Kasumi-1 (cell line): ENCODE data around the gene COG3.

Experiments used
- DNase-seq, 2 experiments: peaks; one replicate each; lab custom pipeline; 2025; lab: John Stamatoyannopoulos, UW

The COG3 gene

DNA sequence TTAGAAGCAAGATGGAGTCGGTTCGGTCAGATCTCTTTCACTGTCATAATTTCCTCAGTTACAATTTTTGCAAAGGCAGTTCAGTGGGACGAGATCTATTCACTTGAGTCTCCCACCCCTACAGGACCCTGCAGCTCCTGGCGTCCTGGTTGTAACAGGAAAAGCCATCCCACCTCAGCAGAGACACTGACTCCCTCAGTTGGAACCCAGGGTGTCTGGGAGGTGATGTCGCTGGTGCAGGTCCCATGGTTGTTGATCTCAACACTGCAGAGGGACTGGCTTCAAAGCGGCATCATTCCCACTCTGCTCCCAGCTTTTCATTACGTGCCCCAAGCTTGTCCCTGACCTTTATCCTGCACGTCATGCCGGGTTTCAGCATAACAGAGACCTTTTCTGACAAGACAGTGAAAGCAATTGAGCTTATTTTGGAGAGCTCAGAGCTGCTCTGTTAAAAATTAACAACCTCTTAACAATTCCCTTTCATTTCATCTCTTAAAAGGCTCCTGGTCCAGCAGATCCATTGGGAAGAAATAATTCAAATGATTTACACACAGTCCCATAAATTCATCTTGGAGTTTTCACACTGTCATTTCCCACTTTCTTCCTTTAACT, 17.6 kb upstream of the COG3 start:
- no peak for DNase-seq

DNA sequence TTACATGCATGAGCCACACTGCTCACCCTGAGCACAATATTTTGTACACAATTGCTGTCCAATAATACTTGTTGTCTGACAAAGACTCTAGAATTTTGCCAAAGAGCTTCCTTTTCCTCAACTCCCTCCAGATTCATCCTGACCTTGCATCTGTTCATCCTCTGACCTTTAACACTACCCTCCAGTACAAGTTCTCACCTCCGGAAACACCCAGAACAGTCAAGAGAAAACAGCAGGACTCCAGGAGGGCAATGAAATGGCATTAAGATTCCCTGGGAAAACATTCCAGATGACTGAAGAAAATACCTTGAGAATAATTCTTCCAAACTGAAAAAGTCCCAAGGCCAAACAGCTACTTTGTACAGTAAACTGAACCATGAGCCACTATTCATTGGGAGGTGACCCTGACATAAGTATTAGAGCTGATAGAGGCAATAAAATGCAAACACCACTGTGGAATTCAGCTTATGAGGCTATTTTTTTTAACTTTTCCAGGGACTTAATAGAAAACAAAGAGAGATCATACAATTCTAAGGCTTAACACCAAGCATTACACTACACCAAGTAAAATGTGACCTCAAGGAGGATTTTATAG, 15.7 kb upstream of the COG3 start:
- no peak for DNase-seq

DNA sequence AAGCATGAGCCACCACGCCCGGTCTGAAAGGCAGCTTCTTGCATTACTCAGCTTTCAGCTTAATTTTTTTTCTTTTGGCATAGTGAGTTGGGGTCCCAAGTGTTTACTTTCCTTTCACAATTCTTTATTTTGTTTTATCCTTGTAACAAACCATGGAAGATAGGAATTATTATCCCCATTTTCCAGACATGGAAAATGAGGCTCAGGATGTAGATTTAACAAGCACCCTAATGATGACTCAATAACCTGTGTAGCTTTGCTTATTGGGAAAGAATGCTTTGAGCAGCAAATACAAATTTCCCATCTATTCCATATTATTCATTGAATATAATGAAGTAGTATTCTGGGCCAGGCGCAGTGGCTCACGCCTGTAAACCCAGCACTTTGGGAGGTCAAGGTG, 13.5 kb upstream of the COG3 start:
- no peak for DNase-seq

DNA sequence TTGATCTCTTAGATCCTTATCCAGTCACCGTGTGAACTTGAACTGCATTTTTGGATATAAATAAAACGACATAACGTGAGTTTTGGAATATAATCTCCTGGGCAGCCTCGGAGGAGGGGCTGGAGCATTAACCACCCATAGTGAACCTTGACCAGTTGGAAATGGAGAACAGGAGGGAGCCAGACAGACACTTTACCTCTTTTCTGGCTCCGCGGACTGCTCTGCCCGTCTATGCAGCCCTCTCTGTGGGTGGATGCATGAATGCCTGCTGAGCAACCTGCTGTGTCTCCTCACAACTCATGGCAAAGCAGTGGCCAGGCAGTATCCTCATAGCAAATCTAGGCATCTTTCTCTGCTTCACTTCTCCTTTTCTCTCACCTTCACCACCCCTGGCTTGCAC, 10.5 kb upstream of the COG3 start:
- no peak for DNase-seq

DNA sequence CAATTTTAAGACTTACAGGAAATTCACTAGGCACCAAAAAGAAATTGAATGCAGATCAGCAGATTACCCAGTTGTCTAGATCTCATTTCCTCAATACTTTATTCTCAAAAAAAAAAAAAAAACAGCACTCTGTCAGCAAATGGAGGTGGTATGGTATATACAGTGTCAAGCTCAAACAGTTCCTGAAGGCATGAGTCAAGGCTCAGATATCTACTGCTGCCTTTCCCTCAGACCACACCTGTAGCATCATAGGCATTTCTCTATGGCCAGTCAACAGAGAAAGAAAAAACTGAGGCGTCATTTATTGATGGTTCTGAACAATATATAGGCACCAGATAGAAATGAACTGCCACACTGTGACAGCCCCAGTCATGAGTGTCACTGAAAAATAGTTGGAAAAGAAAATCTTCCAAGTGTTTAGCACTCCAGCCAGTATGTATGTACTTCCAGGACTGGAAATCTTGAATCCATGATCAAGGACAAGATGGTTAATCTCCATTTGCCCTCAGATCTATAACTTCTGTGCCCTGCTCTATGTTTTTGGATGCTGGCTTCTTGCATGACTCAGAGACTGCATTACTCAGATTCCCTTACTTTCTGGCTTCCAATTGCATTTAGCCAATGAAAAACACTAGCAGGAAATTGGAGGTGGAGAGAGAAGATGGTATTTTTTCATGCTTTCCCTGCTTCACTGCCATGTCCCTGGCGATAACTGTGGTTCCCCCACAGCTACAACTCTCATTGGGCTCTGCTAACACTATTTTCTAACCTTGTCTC, 8.4 kb upstream of the COG3 start:
- no peak for DNase-seq

DNA sequence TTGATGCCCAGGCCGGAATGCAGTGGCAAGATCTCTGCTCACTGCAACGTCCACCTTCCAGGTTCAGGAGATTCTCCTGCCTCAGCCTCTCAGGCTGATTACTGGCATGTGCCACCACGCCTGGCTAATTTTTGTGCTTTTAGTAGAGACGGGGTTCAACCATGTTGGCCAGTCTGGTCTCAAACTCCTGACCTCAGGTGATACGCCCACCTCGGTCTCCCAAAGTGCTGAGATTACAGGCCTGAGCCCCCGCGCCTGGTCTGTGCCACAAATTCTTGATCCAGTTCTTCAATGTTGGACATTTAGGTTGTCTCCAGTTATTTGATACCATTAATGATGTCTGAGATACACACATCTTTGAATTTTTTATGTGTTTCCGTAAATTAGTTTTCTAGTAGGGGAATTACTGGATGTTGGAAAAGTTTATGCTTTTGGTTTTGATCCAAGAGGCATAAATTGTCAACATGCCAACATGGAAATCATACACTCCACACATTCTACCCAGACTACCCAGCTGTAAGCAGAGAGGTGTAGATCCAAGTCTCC, 525 bp upstream of the COG3 start:
- no peak for DNase-seq

DNA sequence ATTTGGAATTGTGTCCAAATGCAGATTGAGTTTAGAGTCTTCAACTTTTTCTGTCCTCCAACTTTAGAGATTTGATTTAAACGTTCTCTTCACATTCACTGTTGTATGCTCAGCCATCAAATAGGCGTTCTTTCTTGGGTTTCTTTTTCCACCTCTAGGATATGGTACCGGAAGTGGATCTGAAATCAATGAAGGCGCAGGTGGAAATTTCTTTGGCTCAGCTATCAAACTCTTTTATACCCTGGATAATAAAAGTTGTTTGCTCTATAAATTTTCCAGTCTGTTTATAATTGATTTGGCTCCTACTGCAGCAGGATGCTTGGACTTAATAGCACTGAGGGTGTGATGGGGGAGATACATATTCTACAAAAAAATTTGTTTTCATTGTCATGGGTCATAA, 1.6 kb downstream of the COG3 start:
- no peak for DNase-seq

DNA sequence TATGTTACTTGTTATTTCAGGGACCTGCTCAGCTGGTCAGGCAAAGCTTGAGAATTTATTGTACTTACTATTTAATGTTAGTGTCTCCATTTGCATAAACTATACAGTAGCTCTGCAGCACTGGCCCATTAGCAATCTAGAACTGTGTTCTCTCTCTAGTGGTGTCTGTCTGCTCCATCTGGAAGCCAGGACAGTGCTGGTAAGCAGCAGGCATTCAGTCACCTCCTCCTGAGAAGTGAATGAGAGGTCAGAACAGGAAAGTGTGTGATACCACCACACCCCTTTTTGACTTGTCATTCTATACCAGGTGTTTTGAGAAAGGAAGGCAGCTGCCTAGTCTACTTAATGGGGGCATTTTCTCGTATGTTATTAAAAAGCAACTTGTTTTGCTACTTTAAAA, 3.9 kb downstream of the COG3 start:
- no peak for DNase-seq

DNA sequence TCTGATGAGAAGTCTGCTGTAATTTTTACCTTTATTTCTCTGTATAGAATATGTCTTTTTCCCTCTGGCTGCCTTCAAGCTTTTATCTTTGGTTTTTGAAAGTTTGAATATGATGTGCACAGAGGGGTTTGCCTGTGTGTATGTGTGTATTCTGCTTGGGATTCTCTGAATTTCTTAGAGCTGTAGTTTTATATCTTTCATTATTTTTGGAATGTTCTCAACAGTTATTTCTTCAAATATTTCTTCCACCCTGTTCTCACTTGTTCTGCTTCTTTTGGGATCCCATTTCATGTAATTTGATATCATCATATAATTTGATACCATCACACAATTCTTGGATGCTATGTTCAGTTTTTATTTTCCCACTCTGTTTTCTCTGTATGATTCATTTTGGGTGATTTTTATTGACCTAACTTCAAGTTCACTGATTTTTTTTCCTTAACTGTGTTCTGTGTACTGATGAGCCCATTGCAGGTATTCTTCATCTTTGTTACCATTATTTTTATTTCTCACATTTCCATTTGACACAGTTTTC, 7.5 kb downstream of the COG3 start:
- DNase-seq, result no peak

DNA sequence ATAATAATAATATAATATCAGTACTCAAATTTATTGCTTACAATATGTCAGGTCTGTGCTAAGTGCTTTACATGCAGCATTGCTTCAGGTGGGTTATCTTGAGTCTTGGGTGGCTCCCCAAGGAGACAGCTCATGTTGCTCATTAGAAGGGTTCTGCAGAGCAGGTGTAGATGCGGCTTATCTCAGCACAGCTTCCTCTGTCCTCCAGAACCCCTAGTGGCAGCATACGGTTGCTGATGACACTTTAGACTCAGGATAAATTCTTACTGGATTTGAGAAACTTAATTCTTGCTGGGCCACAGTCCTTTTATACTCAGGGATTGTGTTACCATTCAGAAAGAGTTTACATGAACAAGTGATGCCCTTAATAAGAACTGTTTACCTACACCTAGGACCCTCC, 8.9 kb downstream of the COG3 start:
- peak; percentile 42 to 65 for DNase-seq

DNA sequence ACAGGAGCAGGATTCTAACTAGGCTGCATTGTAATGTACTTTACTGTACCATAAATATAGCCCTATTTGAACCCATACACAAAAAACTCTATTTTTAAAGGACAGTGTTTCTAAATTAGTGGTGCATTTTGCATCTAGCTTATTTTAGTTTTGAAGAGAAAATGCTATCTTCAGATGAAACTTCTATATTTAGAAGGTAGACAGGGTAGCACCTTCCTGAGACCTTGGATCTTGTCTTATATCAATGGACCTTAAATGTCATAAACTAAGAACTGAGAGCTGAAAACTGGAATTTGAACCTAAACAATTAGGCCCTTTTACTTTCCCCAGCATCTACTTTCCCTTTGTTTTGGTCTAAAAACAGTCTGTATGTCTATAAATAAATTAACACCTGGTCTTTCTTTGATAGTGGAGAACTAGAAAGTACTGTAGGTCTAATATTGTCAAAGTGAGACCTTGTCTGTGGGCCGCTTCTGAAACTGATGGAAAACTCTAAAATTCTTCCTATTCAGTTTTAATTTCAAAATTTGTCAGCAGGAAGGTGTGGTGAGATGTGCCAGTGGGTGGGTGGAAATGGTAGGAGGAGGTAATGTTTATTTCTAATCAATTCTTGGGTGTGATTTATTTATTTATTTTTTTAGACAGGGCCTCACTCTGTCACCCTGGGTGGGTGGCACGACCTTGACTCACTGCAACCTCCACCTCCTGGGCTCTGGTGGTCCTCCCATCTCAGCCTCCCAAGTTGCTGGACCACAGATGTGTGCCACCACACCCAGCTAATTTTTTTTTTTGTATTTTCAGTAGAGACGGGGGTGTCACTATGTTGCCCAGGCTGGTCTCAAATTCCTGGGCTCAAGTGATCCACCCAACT, 10.1 kb downstream of the COG3 start:
- DNase-seq, result no peak

DNA sequence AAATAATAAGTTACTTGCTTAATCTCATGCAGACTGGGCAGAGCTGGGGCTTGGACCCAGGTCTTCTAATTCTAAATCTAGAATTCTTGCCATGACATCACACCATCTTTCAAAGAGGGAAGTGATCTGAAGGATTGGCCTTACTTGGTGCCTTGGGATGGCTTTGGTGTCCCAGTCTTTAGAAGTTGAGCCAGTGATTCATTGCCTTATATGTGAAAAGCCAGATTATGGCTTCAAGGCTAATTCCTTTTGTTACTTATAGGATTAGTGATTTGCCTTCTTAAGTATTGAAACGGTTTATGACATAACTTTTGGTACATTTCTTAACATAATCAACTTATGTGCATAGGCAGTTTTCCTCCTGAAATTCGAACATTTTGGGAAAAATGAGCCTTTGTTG, 14.9 kb downstream of the COG3 start:
- no peak for DNase-seq

DNA sequence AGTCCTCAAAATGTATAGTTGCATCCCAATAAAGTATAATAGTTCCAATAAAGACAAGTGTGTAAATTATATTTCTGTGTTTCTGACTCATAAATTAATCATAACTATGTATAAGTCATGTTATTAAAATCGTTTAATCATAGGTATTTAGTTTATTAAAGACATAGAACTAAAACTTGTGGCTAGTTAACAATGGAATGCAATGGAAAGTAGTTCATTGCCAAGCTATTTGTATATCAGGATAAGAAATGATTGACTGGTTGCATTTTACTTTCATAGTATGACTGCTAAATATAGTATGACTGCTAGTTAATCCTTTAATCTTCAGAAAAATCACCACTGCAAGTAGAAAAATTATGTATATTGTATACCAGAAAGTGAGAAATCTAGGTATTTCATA, 16.9 kb downstream of the COG3 start:
- no peak for DNase-seq

DNA sequence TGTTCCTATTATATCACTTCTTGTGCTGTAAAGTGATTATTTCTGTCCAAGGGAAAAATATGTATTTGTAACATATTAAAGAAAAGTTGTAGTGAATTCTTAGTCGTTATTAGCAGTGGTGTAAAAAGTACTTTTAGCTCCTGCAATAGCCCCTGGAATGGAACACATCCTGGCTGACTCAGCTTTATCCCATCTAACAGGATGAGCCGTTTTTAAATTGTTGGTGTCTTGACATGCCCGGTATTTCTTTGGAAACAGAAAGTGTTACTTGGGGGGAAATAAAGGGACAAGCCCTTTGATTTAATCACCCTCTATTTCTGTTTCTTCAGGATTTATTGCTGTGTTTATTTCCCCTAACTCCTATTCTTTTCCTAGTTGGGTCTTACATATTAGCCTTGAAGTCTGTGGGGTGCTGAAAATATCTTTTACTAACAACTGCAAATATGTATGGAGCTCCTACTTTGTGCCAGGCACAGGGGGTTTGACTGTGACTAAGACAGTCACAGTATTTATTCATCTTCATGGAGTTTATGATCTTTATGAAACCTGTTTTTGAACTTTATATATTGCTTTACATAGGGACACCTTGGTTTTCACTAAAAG, 17.9 kb downstream of the COG3 start:
- no peak for DNase-seq

DNA sequence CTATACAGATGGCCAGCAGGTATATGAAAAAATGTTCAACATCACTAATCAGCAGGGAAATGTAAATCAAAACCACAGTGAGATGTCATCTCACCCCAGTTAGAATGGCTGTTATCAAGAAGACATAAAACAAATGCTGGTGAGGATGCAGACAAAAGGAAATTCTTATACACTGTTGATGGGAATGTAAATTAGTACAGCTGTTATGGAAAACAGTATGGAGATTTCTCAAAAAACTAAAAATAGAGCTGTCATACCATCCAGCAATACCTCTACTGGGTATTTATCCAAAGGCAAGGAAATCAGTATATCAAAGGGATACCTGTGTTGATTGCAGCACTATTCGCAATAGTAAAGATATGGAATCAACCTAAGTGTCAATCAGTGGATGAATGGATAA, 22.9 kb downstream of the COG3 start:
- DNase-seq, result no peak

DNA sequence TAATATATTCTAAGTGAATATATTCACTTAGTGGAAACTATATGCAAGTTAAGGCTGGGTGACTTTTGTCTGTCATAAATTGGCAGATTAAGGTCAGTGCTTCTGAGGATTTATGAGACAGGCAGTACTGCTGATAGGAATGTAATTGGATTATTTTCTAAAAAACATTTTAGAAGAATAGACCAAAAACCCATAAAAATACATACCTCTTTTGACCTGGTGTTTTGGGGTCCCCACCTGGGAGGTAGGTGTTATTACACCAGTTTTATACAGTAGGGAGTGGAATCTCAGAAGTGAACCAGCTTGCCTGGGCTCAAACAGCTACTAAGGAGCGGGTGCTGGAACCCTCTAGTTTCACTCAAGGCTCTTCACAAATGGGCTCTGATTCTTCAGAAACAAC, 25.3 kb downstream of the COG3 start:
- DNase-seq, result peak in 1 of 2 experiments; percentile 29

DNA sequence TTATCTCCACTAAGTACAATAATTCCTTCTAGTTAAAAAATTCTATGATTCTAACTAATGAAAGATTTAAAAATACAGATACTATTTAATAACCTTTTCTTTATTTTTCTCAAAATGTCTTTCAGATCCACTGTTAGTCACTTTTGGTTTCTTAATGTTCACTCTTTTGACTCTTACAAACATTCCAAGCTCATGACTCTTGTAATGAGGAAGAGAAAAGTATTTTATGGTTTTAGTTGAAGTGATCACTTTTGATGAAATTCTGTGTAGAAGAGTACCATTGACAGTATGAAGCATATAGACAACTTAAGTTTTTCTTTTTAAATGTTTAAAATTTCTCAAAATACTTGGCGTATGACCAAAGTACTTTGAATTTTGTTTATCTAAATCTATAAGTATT, 27.8 kb downstream of the COG3 start:
- DNase-seq, result no peak

DNA sequence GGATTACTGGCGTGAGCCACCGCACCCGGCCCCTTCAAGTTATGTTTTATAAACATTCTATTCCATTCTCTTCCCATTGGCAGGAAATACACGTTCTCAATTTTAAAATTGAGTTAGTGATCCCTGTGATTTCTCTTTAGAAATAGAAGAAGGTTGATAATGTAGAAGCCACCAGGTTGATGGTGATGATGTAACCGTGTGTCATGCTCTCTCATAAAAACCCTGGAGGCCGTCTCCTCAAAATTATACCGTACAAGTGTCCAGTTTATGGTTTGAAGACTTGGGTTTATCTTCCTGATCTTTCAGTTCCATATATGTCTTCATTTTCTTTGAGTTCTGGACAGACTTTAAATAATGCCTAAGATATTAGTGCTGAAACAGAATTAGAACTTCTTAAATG, 32.2 kb downstream of the COG3 start:
- no peak for DNase-seq

DNA sequence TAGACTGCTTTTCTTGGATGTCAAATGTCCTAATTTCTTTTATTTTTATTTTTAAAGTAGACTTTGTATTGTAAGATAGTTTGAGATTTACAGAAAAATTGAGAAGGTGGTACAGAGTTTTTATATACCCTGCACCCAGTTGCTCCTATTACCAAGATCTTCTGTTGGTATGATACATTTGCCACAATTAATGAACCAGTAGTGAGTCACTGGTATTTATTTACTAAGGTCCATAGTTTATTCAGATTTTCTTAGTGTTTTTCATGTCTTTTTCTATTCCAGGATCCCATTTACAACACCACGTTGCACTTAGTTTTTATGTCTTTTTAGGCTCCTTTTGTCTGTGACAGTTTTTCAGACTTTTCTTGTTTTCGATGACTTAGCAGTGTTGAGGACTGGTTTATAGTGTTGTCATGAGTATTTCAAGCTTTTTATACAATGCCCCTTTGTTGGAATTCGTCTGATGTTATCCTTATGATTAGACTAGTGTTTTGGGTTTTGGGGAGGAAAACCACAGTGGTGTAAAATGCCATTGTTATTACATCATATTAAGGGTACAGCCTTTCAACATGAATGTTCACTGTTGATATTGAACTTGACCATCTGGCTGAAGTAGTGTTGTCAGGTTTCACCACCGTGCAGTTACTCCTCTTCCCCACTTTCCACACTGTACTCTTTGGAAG, 35.9 kb downstream of the COG3 start:
- no peak for DNase-seq

DNA sequence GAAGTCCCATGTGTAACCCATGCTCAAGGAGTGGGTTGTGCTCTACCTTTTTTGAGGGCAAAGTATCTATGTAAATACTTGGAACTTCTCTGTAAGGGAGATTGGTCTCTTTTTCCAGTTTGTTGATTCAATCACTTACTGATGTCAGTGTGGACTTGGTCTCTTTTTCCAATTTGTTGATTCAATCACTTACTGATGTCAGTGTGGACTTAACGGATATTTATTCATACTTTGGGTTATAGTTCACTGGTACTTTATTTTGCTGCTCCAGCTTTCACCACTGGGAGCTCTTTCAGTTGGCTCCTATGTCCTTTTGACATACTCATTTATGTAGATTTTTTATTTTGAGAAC, 36.4 kb downstream of the COG3 start:
- no peak for DNase-seq

DNA sequence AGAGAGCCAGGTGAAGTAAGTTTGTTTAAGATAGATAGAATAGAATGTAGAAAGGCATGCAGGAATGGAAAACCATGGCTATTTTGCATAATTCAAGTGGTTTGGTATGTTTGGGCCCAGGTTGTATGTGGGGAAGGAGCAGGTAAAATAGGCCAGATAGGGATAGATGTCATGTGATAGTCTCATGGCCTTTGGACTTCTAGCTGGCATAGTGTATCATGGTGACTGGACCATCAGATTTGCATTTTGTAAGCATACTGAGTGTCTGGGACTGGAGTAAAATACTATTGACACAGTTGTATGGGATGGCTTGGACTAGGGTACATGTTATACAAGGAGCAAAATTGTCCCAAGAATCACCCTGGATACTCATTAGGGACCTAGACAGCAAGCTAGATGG, 38.9 kb downstream of the COG3 start:
- DNase-seq, result no peak
